Smooth muscle cell (in vitro differentiated cells): Measurements from ENCODE around the gene IL17REL. TPM values are rescaled to one million over a fixed set of nuclear protein-coding genes. Genes with fewer than 3 reads are reported as not detected.
A peak's percentile ranks its signal among the peaks of the same experiment; 100 is the strongest.

Experiments used
- DNase-seq: peaks from one replicate; lab custom pipeline; 2025; ENCODE audit not compliant: unreplicated experiment; lab: John Stamatoyannopoulos, UW
- H2AFZ ChIP-seq: fragments of 200-600 bp; sonication (generic); 2 replicates; pipeline ENCODE4 v1.6.0; 2016; ENCODE audit warnings: antibody characterized with exemption, low read depth, mild to moderate bottlenecking
- H3F3A ChIP-seq: fragments of 200-600 bp; sonication (generic); 2 replicates; pipeline ENCODE4 v1.6.0; 2017; ENCODE audit warnings: antibody characterized with exemption, low read depth
- H3K27ac ChIP-seq: fragments of 200-600 bp; sonication (generic); 2 replicates; pipeline ENCODE4 v1.5.1; 2016; ENCODE audit warnings: low read depth, mild to moderate bottlenecking
- H3K27me3 ChIP-seq: fragments of 200-600 bp; sonication (generic); 2 replicates; pipeline ENCODE4 v1.6.1; 2016; ENCODE audit warnings: low read depth, mild to moderate bottlenecking
- H3K36me3 ChIP-seq: fragments of 200-600 bp; sonication (generic); 2 replicates; pipeline ENCODE4 v1.5.1; 2016; ENCODE audit warnings: low read depth
- H3K4me1 ChIP-seq: fragments of 200-600 bp; sonication (generic); 2 replicates; pipeline ENCODE4 v1.5.1; 2016; ENCODE audit warnings: low read depth
- H3K4me2 ChIP-seq: fragments of 200-600 bp; sonication (generic); 2 replicates; pipeline ENCODE4 v1.6.0; 2016; ENCODE audit warnings: mild to moderate bottlenecking
- H3K4me3 ChIP-seq: fragments of 200-600 bp; sonication (generic); 2 replicates; pipeline ENCODE4 v1.5.1; 2016; ENCODE audit warnings: mild to moderate bottlenecking
- H3K79me2 ChIP-seq: fragments of 200-600 bp; sonication (generic); 2 replicates; pipeline ENCODE4 v1.6.0; 2016; ENCODE audit warnings: low read depth, mild to moderate bottlenecking
- H3K9ac ChIP-seq: fragments of 200-600 bp; sonication (generic); 2 replicates; pipeline ENCODE4 v1.6.0; 2016; ENCODE audit warnings: low read depth
- H3K9me3 ChIP-seq: fragments of 200-600 bp; sonication (generic); replicated peaks from 2 replicates; pipeline ENCODE4 v1.5.1; 2016; ENCODE audit warnings: low read depth
- H4K20me1 ChIP-seq: fragments of 200-600 bp; sonication (generic); 2 replicates; pipeline ENCODE4 v1.6.0; 2016; ENCODE audit warnings: low read depth
- CTCF ChIP-seq: fragments of 200-600 bp; sonication (generic); IDR thresholded peaks from 2 replicates; pipeline ENCODE4 v1.5.1; 2017; ENCODE audit warnings: borderline replicate concordance, mild to moderate bottlenecking, antibody characterized with exemption; ENCODE audit not compliant: insufficient read depth, poor library complexity, severe bottlenecking
- whole genome bisulfite sequencing: methylation state at CpG from one replicate; pipeline ENCODE4 v1.1.7; 2016; ENCODE audit warnings: low lambda C conversion rate; 5-methylcytosine and 5-hydroxymethylcytosine counted together
- polyA plus RNA-seq: library from polyadenylated mRNA; unstranded; fragments of >200 nt; fragmentation: Nextera tagmentation; extraction: Ambion mirVana; gene quantifications from 2 replicates; pipeline ENCODE4 v1.2.1, GENCODE V29; 2016
- total RNA-seq: library from RNA; depleted of rRNA; stranded (reverse); fragments of >200 nt; gene quantifications from 2 replicates; pipeline ENCODE4 v1.2.3, GENCODE V29; 2014

Gene IL17REL
- total and polyA plus RNA-seq, 2 experiments from 2014 or later, result 0.04 TPM; not detected in 1

GRCh38 chr22:50017701-50018224, 5.2 kb upstream of the IL17REL start:
- Histone ChIP-seq H3K9ac (no peak overlapping the region), H3K4me1 (peaks cover 5% of the 10 kb centered on the region), H2AFZ (no peak overlapping the region), H4K20me1 (no peaks in the 10 kb centered on the region), H3F3A (peaks cover 4% of the 10 kb centered on the region), H3K36me3 (no peaks in the 10 kb centered on the region), H3K4me2 (no peak overlapping the region), H3K27me3 (peaks cover 25% of the 10 kb centered on the region), H3K27ac (no peak overlapping the region), H3K4me3 (no peak overlapping the region), H3K9me3 (no peaks in the 10 kb centered on the region), H3K79me2 (no peaks in the 10 kb centered on the region)
- 81% methylated on average over 6 of the region's 6 CpGs for WGBS
- DNase-seq, result no peak
- TF ChIP-seq CTCF, result no peak

DNA sequence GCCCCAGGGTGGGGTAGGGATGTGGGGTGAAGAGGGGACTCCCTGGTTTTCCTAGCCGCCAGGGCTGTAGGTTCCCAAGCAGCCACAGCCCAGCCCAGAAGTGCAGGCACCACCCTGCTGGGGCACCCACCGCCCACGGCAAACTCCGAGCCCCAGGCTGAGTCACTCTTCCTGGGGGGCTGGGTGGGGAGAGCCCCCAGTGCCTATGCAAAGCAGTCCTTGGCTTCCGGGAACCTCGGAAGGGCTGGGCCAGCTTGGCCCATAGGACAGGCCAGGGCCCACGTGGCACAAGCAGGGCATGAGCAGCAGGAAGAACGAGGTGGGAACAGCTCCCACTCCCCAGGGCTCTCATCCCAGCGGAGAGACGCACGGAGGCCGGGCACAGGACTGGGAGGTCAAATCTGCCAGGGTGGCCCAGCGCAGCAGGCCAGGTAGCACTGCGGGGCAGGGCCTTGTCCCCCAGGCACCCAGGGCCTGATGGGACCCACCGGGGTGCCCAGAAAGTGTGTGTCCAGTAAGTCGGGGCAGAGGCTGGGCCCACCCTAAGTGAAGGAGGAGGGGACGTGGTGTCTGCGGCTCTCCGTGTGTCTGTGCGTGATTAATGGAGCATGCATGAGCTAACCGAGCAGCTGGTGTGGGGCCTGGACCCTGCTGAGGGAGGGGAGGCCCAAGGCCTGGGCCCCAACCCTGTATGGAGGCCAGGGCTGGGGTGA, 4.6 kb upstream of the IL17REL start:
- Histone ChIP-seq H3F3A (peaks cover 4% of the 10 kb centered on the region), H3K4me1 (peaks cover 5% of the 10 kb centered on the region), H3K27me3 (peaks cover 31% of the 10 kb centered on the region), H4K20me1 (no peaks in the 10 kb centered on the region), H3K9ac (no peak overlapping the region), H3K4me2 (peak overlapping the region; percentile 6), H3K27ac (no peak overlapping the region), H3K9me3 (no peaks in the 10 kb centered on the region), H3K4me3 (no peak overlapping the region), H3K36me3 (no peaks in the 10 kb centered on the region), H2AFZ (no peak overlapping the region), H3K79me2 (no peaks in the 10 kb centered on the region)
- no peak for TF ChIP-seq CTCF
- DNase-seq, result no peak
- 68% methylated on average over 21 of the region's 21 CpGs for WGBS

- Histone ChIP-seq H3K9ac (no peak overlapping the region), H3K9me3 (no peaks in the 10 kb centered on the region), H3K4me2 (peak overlapping the region; percentile 6), H3K79me2 (no peaks in the 10 kb centered on the region), H3K4me1 (peaks cover 5% of the 10 kb centered on the region), H3K36me3 (no peaks in the 10 kb centered on the region), H4K20me1 (no peaks in the 10 kb centered on the region), H2AFZ (no peak overlapping the region), H3F3A (peaks cover 4% of the 10 kb centered on the region), H3K27me3 (peaks cover 38% of the 10 kb centered on the region), H3K27ac (no peak overlapping the region), H3K4me3 (no peak overlapping the region)
- no peak for TF ChIP-seq CTCF
- DNase-seq, result no peak
- 95% methylated on average over 20 of the region's 20 CpGs for WGBS
These were observed 3.9 kb upstream of the IL17REL start for GRCh38 chr22:50016308-50016987.
